ENCODE data around the gene TMPRSS9. TPM values are rescaled to one million over a fixed set of nuclear protein-coding genes. Genes with fewer than 3 reads are reported as not detected.

The TMPRSS9 gene
- total and polyA plus RNA-seq, 2 of the 13 experiments (the other 11 are each of a cell fraction or from before 2014, with no cell fraction given), result 2.5 to 5.2 TPM

DNA sequence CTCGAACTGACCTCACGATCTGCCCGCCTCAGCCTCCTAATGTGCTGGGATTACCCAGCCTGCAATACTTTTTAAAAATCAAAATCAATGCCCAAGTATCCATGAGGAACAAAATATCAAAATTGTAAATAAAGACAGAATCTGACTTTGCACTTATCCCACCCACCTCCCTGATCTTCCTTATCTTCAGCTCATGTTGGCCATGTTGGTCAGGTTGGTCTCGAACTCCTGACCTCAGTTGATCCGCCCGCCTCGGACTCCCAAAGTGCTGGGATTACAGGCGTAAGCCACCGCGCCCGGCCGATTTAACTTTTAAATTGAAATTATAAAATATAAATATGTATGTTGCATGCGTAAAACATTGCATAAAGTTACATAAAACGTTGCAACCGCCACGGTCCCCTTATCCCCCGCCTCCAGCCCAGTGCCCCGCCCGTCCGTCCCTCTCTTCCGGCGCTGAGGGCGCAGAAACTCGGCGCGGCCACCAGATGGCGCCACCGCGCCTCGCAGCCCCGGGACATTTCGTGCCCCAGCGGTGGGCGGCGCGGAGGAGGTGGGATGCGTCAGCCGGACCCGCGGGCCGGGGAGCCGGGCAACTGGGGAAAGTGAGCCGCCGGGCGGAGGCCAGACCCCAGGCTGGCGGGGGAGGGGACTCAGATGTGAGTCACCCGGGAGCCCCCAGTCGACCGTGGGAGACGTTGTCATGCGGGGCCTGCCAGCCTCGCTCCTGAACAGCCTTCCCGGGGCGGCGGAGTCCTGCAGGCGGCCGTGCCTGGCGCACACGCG, 114.4 kb downstream of the TMPRSS9 start (continued):
- TF ChIP-seq, protein P1, sequence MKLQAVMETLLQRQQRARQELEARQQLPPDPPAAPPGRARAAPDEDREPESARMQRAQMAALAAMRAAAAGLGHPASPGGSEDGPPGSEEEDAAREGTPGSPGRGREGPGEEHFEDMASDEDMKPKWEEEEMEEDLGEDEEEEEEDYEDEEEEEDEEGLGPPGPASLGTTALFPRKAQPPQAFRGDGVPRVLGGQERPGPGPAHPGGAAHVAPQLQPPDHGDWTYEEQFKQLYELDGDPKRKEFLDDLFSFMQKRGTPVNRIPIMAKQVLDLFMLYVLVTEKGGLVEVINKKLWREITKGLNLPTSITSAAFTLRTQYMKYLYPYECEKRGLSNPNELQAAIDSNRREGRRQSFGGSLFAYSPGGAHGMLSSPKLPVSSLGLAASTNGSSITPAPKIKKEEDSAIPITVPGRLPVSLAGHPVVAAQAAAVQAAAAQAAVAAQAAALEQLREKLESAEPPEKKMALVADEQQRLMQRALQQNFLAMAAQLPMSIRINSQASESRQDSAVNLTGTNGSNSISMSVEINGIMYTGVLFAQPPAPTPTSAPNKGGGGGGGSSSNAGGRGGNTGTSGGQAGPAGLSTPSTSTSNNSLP (IDR thresholded peaks at IDR 0.05; ENCODE audit: low read depth, low read length), result 0 out of 2 replicates have a peak, but pooled peaks have one; percentile 23
- TF ChIP-seq, protein P2, sequence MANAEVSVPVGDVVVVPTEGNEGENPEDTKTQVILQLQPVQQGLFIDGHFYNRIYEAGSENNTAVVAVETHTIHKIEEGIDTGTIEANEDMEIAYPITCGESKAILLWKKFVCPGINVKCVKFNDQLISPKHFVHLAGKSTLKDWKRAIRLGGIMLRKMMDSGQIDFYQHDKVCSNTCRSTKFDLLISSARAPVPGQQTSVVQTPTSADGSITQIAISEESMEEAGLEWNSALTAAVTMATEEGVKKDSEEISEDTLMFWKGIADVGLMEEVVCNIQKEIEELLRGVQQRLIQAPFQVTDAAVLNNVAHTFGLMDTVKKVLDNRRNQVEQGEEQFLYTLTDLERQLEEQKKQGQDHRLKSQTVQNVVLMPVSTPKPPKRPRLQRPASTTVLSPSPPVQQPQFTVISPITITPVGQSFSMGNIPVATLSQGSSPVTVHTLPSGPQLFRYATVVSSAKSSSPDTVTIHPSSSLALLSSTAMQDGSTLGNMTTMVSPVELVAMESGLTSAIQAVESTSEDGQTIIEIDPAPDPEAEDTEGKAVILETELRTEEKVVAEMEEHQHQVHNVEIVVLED (CRISPR knock-in tag; IDR thresholded peaks at IDR 0.05; ENCODE audit: borderline replicate concordance), result peak; percentile 15; the same call in 1 of the 2 replicates
- TF ChIP-seq, protein P3, sequence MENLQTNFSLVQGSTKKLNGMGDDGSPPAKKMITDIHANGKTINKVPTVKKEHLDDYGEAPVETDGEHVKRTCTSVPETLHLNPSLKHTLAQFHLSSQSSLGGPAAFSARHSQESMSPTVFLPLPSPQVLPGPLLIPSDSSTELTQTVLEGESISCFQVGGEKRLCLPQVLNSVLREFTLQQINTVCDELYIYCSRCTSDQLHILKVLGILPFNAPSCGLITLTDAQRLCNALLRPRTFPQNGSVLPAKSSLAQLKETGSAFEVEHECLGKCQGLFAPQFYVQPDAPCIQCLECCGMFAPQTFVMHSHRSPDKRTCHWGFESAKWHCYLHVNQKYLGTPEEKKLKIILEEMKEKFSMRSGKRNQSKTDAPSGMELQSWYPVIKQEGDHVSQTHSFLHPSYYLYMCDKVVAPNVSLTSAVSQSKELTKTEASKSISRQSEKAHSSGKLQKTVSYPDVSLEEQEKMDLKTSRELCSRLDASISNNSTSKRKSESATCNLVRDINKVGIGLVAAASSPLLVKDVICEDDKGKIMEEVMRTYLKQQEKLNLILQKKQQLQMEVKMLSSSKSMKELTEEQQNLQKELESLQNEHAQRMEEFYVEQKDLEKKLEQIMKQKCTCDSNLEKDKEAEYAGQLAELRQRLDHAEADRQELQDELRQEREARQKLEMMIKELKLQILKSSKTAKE (CRISPR knock-in tag; IDR thresholded peaks at IDR 0.05; ENCODE audit: borderline replicate concordance), result peak; percentile 43; the same call in 1 of the 2 replicates
- TF ChIP-seq, protein P4, sequence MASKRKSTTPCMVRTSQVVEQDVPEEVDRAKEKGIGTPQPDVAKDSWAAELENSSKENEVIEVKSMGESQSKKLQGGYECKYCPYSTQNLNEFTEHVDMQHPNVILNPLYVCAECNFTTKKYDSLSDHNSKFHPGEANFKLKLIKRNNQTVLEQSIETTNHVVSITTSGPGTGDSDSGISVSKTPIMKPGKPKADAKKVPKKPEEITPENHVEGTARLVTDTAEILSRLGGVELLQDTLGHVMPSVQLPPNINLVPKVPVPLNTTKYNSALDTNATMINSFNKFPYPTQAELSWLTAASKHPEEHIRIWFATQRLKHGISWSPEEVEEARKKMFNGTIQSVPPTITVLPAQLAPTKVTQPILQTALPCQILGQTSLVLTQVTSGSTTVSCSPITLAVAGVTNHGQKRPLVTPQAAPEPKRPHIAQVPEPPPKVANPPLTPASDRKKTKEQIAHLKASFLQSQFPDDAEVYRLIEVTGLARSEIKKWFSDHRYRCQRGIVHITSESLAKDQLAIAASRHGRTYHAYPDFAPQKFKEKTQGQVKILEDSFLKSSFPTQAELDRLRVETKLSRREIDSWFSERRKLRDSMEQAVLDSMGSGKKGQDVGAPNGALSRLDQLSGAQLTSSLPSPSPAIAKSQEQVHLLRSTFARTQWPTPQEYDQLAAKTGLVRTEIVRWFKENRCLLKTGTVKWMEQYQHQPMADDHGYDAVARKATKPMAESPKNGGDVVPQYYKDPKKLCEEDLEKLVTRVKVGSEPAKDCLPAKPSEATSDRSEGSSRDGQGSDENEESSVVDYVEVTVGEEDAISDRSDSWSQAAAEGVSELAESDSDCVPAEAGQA (IDR thresholded peaks at IDR 0.05; ENCODE audit: low read depth), result peak; percentile 29; the same call in 1 of the 2 replicates
- TF ChIP-seq, protein P4 (CRISPR knock-in tag; IDR thresholded peaks at IDR 0.05; ENCODE audit: borderline replicate concordance), result no peak
- TF ChIP-seq ZMYM4 (CRISPR knock-in tag; IDR thresholded peaks at IDR 0.05), result peak; percentile 69
- no peak for TF ChIP-seq POLR2G (IDR thresholded peaks at IDR 0.05; ENCODE audit: low read depth, low read length)
- 0 out of 2 replicates have a peak, but pooled peaks have one; percentile 28 for TF ChIP-seq SIN3B (IDR thresholded peaks at IDR 0.05; ENCODE audit: low read length)
- TF ChIP-seq, protein P5, sequence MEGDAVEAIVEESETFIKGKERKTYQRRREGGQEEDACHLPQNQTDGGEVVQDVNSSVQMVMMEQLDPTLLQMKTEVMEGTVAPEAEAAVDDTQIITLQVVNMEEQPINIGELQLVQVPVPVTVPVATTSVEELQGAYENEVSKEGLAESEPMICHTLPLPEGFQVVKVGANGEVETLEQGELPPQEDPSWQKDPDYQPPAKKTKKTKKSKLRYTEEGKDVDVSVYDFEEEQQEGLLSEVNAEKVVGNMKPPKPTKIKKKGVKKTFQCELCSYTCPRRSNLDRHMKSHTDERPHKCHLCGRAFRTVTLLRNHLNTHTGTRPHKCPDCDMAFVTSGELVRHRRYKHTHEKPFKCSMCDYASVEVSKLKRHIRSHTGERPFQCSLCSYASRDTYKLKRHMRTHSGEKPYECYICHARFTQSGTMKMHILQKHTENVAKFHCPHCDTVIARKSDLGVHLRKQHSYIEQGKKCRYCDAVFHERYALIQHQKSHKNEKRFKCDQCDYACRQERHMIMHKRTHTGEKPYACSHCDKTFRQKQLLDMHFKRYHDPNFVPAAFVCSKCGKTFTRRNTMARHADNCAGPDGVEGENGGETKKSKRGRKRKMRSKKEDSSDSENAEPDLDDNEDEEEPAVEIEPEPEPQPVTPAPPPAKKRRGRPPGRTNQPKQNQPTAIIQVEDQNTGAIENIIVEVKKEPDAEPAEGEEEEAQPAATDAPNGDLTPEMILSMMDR (CRISPR knock-in tag; IDR thresholded peaks at IDR 0.05), result peak; percentile 96
- TF ChIP-seq CENPX (CRISPR knock-in tag; IDR thresholded peaks at IDR 0.05), result no peak
- TF ChIP-seq ZNF350 (CRISPR knock-in tag; IDR thresholded peaks at IDR 0.05; ENCODE audit: borderline replicate concordance, low read depth), result peak; percentile 78
- 0 out of 2 replicates have a peak, but pooled peaks have one; percentile 14 for TF ChIP-seq EEA1 (CRISPR knock-in tag; IDR thresholded peaks at IDR 0.05; ENCODE audit: borderline replicate concordance)
- TF ChIP-seq ZNF776 (CRISPR knock-in tag; IDR thresholded peaks at IDR 0.05), result 0 out of 2 replicates have a peak, but pooled peaks have one; percentile 47
